NCI-H774 (cell line): ENCODE measurements around the gene ITM2C.

Experiments used
- DNase-seq: peaks from one replicate; lab custom pipeline; 2025; lab: John Stamatoyannopoulos, UW

The ITM2C gene

GRCh38 chr2:230925879-230926765, 61.4 kb downstream of the ITM2C start:
- no peak for DNase-seq

DNA sequence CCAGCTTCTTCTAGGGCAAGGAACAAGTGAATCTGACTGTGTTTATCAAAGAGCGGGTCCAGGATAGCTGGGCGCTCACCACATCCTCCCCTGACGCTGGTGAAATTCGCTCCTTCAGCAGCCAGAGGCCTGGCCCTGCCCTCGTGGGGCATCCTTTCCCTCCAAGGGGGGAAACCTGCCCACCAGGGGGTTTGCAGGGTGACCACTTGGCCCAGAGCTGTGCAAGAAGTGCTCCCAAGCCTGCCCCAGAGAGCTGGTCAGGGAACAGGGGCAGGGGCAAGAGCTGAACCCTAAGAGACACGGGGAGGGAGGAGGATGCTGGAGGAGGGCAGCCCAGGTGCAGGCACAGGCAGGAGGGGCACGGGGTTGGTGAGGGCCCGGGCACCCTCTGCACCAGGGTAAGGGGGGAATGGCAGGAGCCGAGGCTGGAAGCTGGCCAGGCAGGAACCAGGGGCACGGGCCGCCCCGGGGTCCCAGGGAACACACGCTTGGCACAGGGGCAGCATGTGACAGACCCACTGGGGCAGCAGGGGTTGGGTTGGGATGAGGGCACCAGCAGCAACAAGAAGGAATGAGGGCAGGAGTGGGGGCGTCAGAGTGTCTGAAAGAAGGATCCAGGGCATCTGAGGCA, 63.1 kb downstream of the ITM2C start:
- DNase-seq: no peak
